K562 (cell line): ENCODE results near the gene PDE6H. TPM values are rescaled to one million over a fixed set of nuclear protein-coding genes. Genes with fewer than 3 reads are reported as not detected.

ENCODE experiments used
- ATAC-seq: fragments of 200-7000 bp; cut with Tn5 transposase; 3 replicates; pipeline ENCODE4 v1.9.1; 2020; ENCODE audit warnings: moderate library complexity
- BruUV-seq: library from RNA; stranded (reverse); fragments of 400-500 nt; replicated peaks from 2 replicates; lab custom pipeline; 2021; lab: Mats Ljungman, UMichigan
- CTCF ChIA-PET: fragments of 300-600 bp; formaldehyde crosslinking; extraction: SDS; loops from one replicate; lab custom pipeline; 2021; ENCODE audit warnings: low intra/inter-chr PET ratio; lab: Yijun Ruan, JAX
- POLR2A ChIA-PET: fragments of 300-600, 350-650 bp; sonication (Branson Sonifier 250); formaldehyde crosslinking; extraction: SDS; loops from one replicate; lab custom pipeline; 2021; ENCODE audit warnings: antibody characterized with exemption, inconsistent platforms; lab: Yijun Ruan, JAX
- DNase-seq, 4 experiments: peaks; one replicate each; pipeline versions ENCODE4 v3.0.0 to v3.0.0-alpha.2; 2011 to 2018; ENCODE audit warnings: low spot score in 3 of 4, mixed read lengths in 3 of 4; ENCODE audit errors: extremely low read depth in 1 of 4
- FAIRE-seq: peaks from 2 replicates; lab custom pipeline; 2011; peaks lifted over from hg19 to GRCh38; lab: Jason Lieb, UNC
- H2AFZ ChIP-seq: 2 replicates; pipeline ENCODE4 v1.6.0; 2011; ENCODE audit warnings: low read depth, low read length, control low read depth, inconsistent platforms
- H3K27ac ChIP-seq: fragments of 200-600 bp; 3 replicates; pipeline ENCODE4 v1.8.0; 2011; ENCODE audit warnings: low read depth, mild to moderate bottlenecking, control low read depth, inconsistent platforms, low read length, moderate library complexity, mixed read lengths; ENCODE audit errors: extremely low read depth
- H3K27me3 ChIP-seq, 2 experiments: fragments of 300-600 bp in 1 of 2; 2 replicates in 1 of 2; 3 replicates in 1 of 2; pipeline versions ENCODE4 v1.6.0 to v1.8.0; 2011; ENCODE audit warnings: inconsistent platforms in 2 of 2, low read length in 2 of 2, mild to moderate bottlenecking in 1 of 2, mixed read lengths in 1 of 2, moderate library complexity in 1 of 2; ENCODE audit not compliant: control insufficient read depth in 2 of 2, insufficient read depth in 2 of 2
- H3K36me3 ChIP-seq: fragments of 300-600 bp; 3 replicates; pipeline ENCODE4 v1.8.0; 2011; ENCODE audit warnings: mild to moderate bottlenecking, low read length, inconsistent platforms; ENCODE audit not compliant: control insufficient read depth, insufficient read depth
- H3K4me1 ChIP-seq, 2 experiments: fragments of 200-600 bp in 1 of 2; replicated peaks in 1 of 2; 2 replicates in 1 of 2; 3 replicates in 1 of 2; pipeline versions ENCODE4 v1.5.1 to v1.8.0; 2011; ENCODE audit warnings: inconsistent platforms in 2 of 2, low read length in 2 of 2, mild to moderate bottlenecking in 1 of 2, mixed read lengths in 1 of 2, moderate library complexity in 1 of 2; ENCODE audit not compliant: control insufficient read depth in 2 of 2, insufficient read depth in 2 of 2
- H3K4me2 ChIP-seq: 2 replicates; pipeline ENCODE4 v1.6.1; 2011; ENCODE audit warnings: low read length, control low read depth, inconsistent platforms, mixed read lengths; ENCODE audit not compliant: insufficient read depth
- H3K4me3 ChIP-seq: fragments of 200-600 bp; sonication (generic), shearing (Covaris generic); 2 replicates; pipeline ENCODE4 v1.5.1; 2016; ENCODE audit warnings: control low read depth, inconsistent platforms
- H3K79me2 ChIP-seq: fragments of 200-600 bp; 3 replicates; pipeline ENCODE4 v1.8.0; 2011; ENCODE audit warnings: low read length, inconsistent platforms; ENCODE audit not compliant: control insufficient read depth, insufficient read depth
- H3K9ac ChIP-seq, 2 experiments: 2 replicates each; pipeline versions ENCODE4 v1.6.0 to v1.6.1; 2011; ENCODE audit warnings: low read depth in 2 of 2, low read length in 2 of 2, control low read depth in 1 of 2, inconsistent platforms in 1 of 2, mild to moderate bottlenecking in 1 of 2, mixed read lengths in 1 of 2; ENCODE audit not compliant: insufficient read depth in 1 of 2
- H3K9me1 ChIP-seq: one replicate; pipeline ENCODE4 v1.6.0; 2011; ENCODE audit warnings: inconsistent platforms, mild to moderate bottlenecking, low read length, moderate library complexity; ENCODE audit not compliant: control insufficient read depth, insufficient read depth
- H3K9me3 ChIP-seq: replicated peaks from 2 replicates; pipeline ENCODE4 v1.5.1; 2011; ENCODE audit warnings: low read depth, low read length, inconsistent platforms; ENCODE audit not compliant: control insufficient read depth, insufficient read depth
- H4K20me1 ChIP-seq: replicated peaks from 2 replicates; pipeline ENCODE4 v1.6.1; 2011; ENCODE audit warnings: low read length, inconsistent platforms, mixed read lengths; ENCODE audit not compliant: control insufficient read depth, insufficient read depth
- BRCA1 ChIP-seq, 2 experiments: fragments of 450-650 bp in 1 of 2; sonication (generic) in 1 of 2; formaldehyde crosslinking in 1 of 2; IDR thresholded peaks; 2 replicates each; pipeline versions ENCODE4 v1.5.0 to v1.6.1; 2017 to 2020; ENCODE audit warnings: mild to moderate bottlenecking in 1 of 2, missing genetic modification reagents in 1 of 2
- CBX1 ChIP-seq: sonication (generic); IDR thresholded peaks from 2 replicates; pipeline ENCODE4 v1.6.1; 2016; ENCODE audit warnings: antibody characterized with exemption, low read depth, mild to moderate bottlenecking
- CGGBP1 ChIP-seq: fragments of 250-450 bp; sonication (Bioruptor Pico); IDR thresholded peaks from 2 replicates; pipeline ENCODE4 v1.9.0; 2021; ENCODE audit warnings: mild to moderate bottlenecking
- GTF2F1 ChIP-seq: IDR thresholded peaks from 2 replicates; pipeline ENCODE4 v1.6.1; 2011; ENCODE audit warnings: low read depth, low read length, improper control_type of control experiment
- HDAC8 ChIP-seq: fragments of 450-650 bp; IDR thresholded peaks from 2 replicates; pipeline ENCODE4 v1.6.1; 2016; ENCODE audit warnings: mild to moderate bottlenecking, missing genetic modification characterization, moderate library complexity, missing compliant biosample characterization
- HEY1 ChIP-seq: fragments of 250-450 bp; sonication (Bioruptor Pico); IDR thresholded peaks from 2 replicates; pipeline ENCODE4 v1.5.0; 2020; ENCODE audit warnings: mild to moderate bottlenecking, moderate library complexity, borderline replicate concordance
- HMG20B ChIP-seq: fragments of 250-450 bp; sonication (Bioruptor Pico); IDR thresholded peaks from 2 replicates; pipeline ENCODE4 v1.5.0; 2021; ENCODE audit warnings: mild to moderate bottlenecking
- HOXB6 ChIP-seq: fragments of 250-450 bp; sonication (Bioruptor Pico); IDR thresholded peaks from 2 replicates; pipeline ENCODE4 v1.5.1; 2022; ENCODE audit warnings: mild to moderate bottlenecking, borderline replicate concordance
- KDM1A ChIP-seq, 2 experiments: fragments of 450-650 bp; IDR thresholded peaks; 2 replicates each; pipeline ENCODE4 v1.6.1; 2016; ENCODE audit warnings: mild to moderate bottlenecking in 2 of 2
- MAX ChIP-seq: sonication (generic); formaldehyde crosslinking; IDR thresholded peaks from 2 replicates; pipeline ENCODE4 v1.9.0; 2022; ENCODE audit warnings: mild to moderate bottlenecking, missing genetic modification reagents
- STAG1 ChIP-seq: sonication (generic); formaldehyde crosslinking; IDR thresholded peaks from 2 replicates; pipeline ENCODE4 v1.5.0; 2020; ENCODE audit warnings: missing genetic modification reagents, borderline replicate concordance
- TAL1 ChIP-seq: fragments of 450-650 bp; IDR thresholded peaks from 2 replicates; pipeline ENCODE4 v1.6.1; 2016; ENCODE audit warnings: mild to moderate bottlenecking
- TEAD4 ChIP-seq, 2 experiments: sonication (generic) in 1 of 2; formaldehyde crosslinking in 1 of 2; IDR thresholded peaks; 2 replicates each; pipeline versions ENCODE4 v1.6.1 to v1.8.0; 2012 to 2022; ENCODE audit warnings: borderline replicate concordance in 1 of 2, inconsistent platforms in 1 of 2, low read length in 1 of 2, mild to moderate bottlenecking in 1 of 2, missing genetic modification reagents in 1 of 2
- TOE1 ChIP-seq, 2 experiments: fragments of 450-650 bp in 1 of 2; sonication (generic) in 1 of 2; formaldehyde crosslinking in 1 of 2; IDR thresholded peaks; 2 replicates each; pipeline versions ENCODE4 v1.7.1 to v1.8.0; 2016 to 2022; ENCODE audit warnings: borderline replicate concordance in 2 of 2, mild to moderate bottlenecking in 2 of 2, antibody characterized with exemption in 1 of 2, inconsistent platforms in 1 of 2, low read depth in 1 of 2, missing genetic modification reagents in 1 of 2, moderate library complexity in 1 of 2
- ZBTB17 ChIP-seq: fragments of 450-650 bp; formaldehyde crosslinking; IDR thresholded peaks from 2 replicates; pipeline ENCODE4 v1.4.0; 2020; ENCODE audit warnings: mild to moderate bottlenecking
- ZBTB34 ChIP-seq: fragments of 250-450 bp; sonication (Bioruptor Pico); IDR thresholded peaks from 2 replicates; pipeline ENCODE4 v1.8.0; 2021; ENCODE audit warnings: mild to moderate bottlenecking, moderate library complexity
- ZNF449 ChIP-seq: fragments of 250-450 bp; sonication (Bioruptor Pico); IDR thresholded peaks from 2 replicates; pipeline ENCODE4 v1.8.0; 2022; ENCODE audit warnings: moderate library complexity, mild to moderate bottlenecking, inconsistent platforms
- ZNF668 ChIP-seq: fragments of 250-450 bp; sonication (Bioruptor Pico); IDR thresholded peaks from 2 replicates; pipeline ENCODE4 v1.8.0; 2022; ENCODE audit warnings: mild to moderate bottlenecking, inconsistent platforms
- ZNF778 ChIP-seq: fragments of 450-650 bp; formaldehyde crosslinking; IDR thresholded peaks from 2 replicates; pipeline ENCODE4 v1.4.0; 2020; ENCODE audit warnings: mild to moderate bottlenecking, moderate library complexity
- WGBS: fragments of 100-300 bp; shearing (Covaris generic); methylation state at CpG from one replicate; pipeline ENCODE4 v1.1.6; 2016; ENCODE audit warnings: low coverage, mixed read lengths; ENCODE audit not compliant: insufficient coverage; ENCODE audit errors: missing lambda C conversion rate; 5-methylcytosine and 5-hydroxymethylcytosine counted together
- in situ Hi-C: fragments of 300-500 bp; cut with MboI; formaldehyde crosslinking; loops from 4 replicates; pipeline ENCODE4 v1.15.0; 2018; ENCODE audit warnings: inconsistent platforms, mixed read lengths
- intact Hi-C: fragments of 100-400 bp; cut with micrococcal nuclease; formaldehyde crosslinking; loops from 2 replicates; pipeline ENCODE4 v1.14.2; 2022
- polyA plus RNA-seq, 8 experiments: library from polyadenylated mRNA; depleted of rRNA in 4 of 8; stranded (reverse) in 5 of 8; unstranded in 3 of 8; fragments of >200 nt; fragmentation: Nextera tagmentation in 2 of 8; fragmentation: Illumina TruSeq in 1 of 8; extraction: Ambion mirVana in 2 of 8; extraction: Trizol in 1 of 8; gene quantifications; 2 replicates each; pipeline versions ENCODE4 v1.2.1 to v1.2.3, GENCODE V29; 2011 to 2014; ENCODE audit warnings: inconsistent platforms in 1 of 8, missing spikeins in 1 of 8
- total RNA-seq, 7 experiments: library from RNA; depleted of rRNA in 6 of 7; stranded (reverse); fragments of >200 nt in 6 of 7; fragmentation: Illumina TruSeq in 2 of 7; extraction: Trizol in 2 of 7; gene quantifications; 2 replicates each; pipeline versions ENCODE4 v1.2.1 to v1.2.3, GENCODE V29; 2011 to 2021; ENCODE audit warnings: low replicate concordance in 1 of 7

PDE6H gene
- total and polyA plus RNA-seq, 9 of the 15 experiments (the other 6 are each of a cell fraction or from before 2014, with no cell fraction given) = 0.15 TPM; not detected in 8

DNA sequence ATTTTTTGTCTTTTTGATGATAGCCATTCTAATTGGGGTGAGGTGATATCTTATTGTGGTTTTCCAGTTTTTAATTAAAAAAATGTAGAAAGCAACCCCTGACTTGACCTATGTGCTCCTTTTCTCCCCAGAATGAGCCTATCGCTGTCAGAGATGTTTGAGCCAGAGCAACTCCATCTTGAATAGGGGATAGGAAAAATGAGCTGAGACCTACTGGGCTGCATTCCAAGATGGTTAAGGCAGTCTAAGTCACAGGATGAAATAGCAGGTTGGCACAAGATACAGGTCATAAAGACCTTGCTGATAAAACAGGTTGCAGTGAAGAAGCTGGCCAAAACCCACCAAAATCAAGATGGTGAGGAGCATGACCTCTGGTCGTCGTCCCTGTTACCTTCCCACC is 48.3 kb upstream of the PDE6H start:
- no peak for FAIRE-seq
- no peaks in the 10 kb centered on the region for H3K36me3 ChIP-seq
- no peaks in the 10 kb centered on the region for H3K27me3 ChIP-seq
- BruUV-seq = no TSS peak
- H3K9me1 ChIP-seq = no peaks in the 10 kb centered on the region
- CTCF ChIA-PET = no interaction called here
- H3K9ac ChIP-seq = no peak overlapping the region
- H3K9me3 ChIP-seq = no peaks in the 10 kb centered on the region
- ATAC-seq = no peak
- H3K4me2 ChIP-seq = no peak overlapping the region
- DNase-seq = no peak
- intact Hi-C loops (loop anchor here (10.0 kb wide), 1 partner anchor 80 kb away; the partner anchor contains the start of gene ART4), in situ Hi-C loops (no loop called here)
- no peaks in the 10 kb centered on the region for H4K20me1 ChIP-seq
- H2AFZ ChIP-seq = no peak overlapping the region
- H3K79me2 ChIP-seq = no peaks in the 10 kb centered on the region
- no peak overlapping the region for H3K4me3 ChIP-seq
- no peaks in the 10 kb centered on the region; a peak in 1 of 5 replicates for H3K4me1 ChIP-seq
- H3K27ac ChIP-seq = no peak overlapping the region
- POLR2A ChIA-PET = no interaction called here
- WGBS = 9% methylated on average over 3 of the region's 3 CpGs
- TF ChIP-seq ZNF668 (CRISPR knock-in tag) = peak; percentile 67; the same call in 1 of the 2 replicates
- no peak for TF ChIP-seq HMG20B (CRISPR knock-in tag)
- TF ChIP-seq TOE1 (IDR thresholded peaks at IDR 0.05; ENCODE audit: borderline replicate concordance) = no peak
- TF ChIP-seq TOE1 (CRISPR knock-in tag; IDR thresholded peaks at IDR 0.05; ENCODE audit: borderline replicate concordance, low read depth) = no peak
- TF ChIP-seq ZBTB34 (CRISPR knock-in tag) = no peak
- TF ChIP-seq ZNF449 (CRISPR knock-in tag) = no peak
- TF ChIP-seq CGGBP1 (CRISPR knock-in tag) = no peak
- no peak for TF ChIP-seq CBX1
- no peak for TF ChIP-seq TAL1
- peak; percentile 63; the same call in 1 of the 2 replicates for TF ChIP-seq HDAC8 (tag)
- no peak for TF ChIP-seq BRCA1 (IDR thresholded peaks at IDR 0.05)
- no peak for TF ChIP-seq BRCA1 (CRISPR knock-in tag; IDR thresholded peaks at IDR 0.05)
- no peak for TF ChIP-seq ZNF778
- TF ChIP-seq HEY1 (CRISPR knock-in tag) = no peak
- TF ChIP-seq STAG1 (CRISPR knock-in tag) = no peak
- TF ChIP-seq TEAD4 (IDR thresholded peaks at IDR 0.05; ENCODE audit: low read length) = no peak
- no peak for TF ChIP-seq TEAD4 (CRISPR knock-in tag; IDR thresholded peaks at IDR 0.05; ENCODE audit: borderline replicate concordance)
- no peak for TF ChIP-seq MAX (CRISPR knock-in tag)
- no peak for TF ChIP-seq HOXB6 (CRISPR knock-in tag)
- TF ChIP-seq KDM1A (IDR thresholded peaks at IDR 0.05) = no peak
- TF ChIP-seq ZBTB17 (CRISPR knock-in tag) = no peak
- no peak for TF ChIP-seq GTF2F1
